Duodenal mucosa (tissue), 2 donors: ENCODE measurements around the gene UBLCP1.

Source experiments
- H3K27ac ChIP-seq: one replicate; pipeline ENCODE4 v1.7.0; 2013; ENCODE audit warnings: low read depth, low read length
- H3K27me3 ChIP-seq, 2 donors: one replicate each; pipeline ENCODE4 v1.7.0; 2013; ENCODE audit warnings: low read length in 2 of 2, control low read depth in 1 of 2; ENCODE audit not compliant: insufficient read depth in 2 of 2, control insufficient read depth in 1 of 2
- H3K36me3 ChIP-seq, 2 donors: one replicate each; pipeline ENCODE4 v1.7.0; 2013; ENCODE audit warnings: low read length in 2 of 2, control low read depth in 1 of 2; ENCODE audit not compliant: insufficient read depth in 2 of 2, control insufficient read depth in 1 of 2
- H3K4me1 ChIP-seq, 2 donors: one replicate each; pipeline ENCODE4 v1.7.0; 2013; ENCODE audit warnings: low read length in 2 of 2, control low read depth in 1 of 2; ENCODE audit not compliant: insufficient read depth in 2 of 2, control insufficient read depth in 1 of 2
- H3K4me3 ChIP-seq, 2 donors: one replicate each; pipeline ENCODE4 v1.7.0; 2013; ENCODE audit warnings: low read length in 2 of 2, low read depth in 1 of 2
- H3K9ac ChIP-seq, 2 donors: one replicate each; pipeline ENCODE4 v1.7.0; 2013; ENCODE audit warnings: low read length in 2 of 2, low read depth in 1 of 2
- H3K9me3 ChIP-seq, 2 donors: one replicate each; pipeline ENCODE4 v1.7.0; 2013; ENCODE audit warnings: low read length in 2 of 2, control low read depth in 1 of 2; ENCODE audit not compliant: control insufficient read depth in 1 of 2

UBLCP1 gene, protein sequence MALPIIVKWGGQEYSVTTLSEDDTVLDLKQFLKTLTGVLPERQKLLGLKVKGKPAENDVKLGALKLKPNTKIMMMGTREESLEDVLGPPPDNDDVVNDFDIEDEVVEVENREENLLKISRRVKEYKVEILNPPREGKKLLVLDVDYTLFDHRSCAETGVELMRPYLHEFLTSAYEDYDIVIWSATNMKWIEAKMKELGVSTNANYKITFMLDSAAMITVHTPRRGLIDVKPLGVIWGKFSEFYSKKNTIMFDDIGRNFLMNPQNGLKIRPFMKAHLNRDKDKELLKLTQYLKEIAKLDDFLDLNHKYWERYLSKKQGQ

DNA sequence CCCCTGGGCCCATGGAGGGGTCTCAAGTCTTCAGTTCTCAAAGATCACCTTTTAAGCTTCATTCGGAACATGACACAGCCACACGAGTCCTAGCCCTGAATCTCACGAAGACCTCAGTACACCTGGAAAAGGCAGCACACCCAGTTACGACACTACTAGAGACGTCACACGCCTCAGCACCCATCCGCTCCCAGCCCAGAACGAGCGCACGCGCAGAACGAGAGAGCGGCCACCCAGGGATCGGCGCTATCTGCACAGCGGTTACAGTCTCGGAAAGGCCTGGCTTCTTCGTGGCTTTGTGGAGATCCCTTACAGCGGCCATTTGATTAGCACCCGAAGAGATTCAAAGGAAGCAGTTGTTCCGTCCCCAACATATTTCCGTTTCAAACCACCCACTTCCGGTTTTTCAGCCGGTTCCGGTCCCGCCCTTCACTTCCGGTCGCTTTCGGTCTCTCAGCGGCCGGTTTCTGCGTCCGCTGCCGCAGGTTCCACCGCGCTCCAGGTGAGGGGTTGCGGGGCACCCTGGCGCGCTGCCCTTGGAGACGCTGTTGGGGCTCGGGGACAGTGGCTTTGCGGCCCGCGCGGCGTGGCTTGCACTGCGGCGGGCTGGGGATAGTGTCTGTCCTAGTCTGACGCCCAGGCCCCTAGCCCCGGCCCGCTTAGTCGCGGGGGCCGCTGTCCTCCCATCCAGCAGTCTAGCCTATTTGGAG lies at the start of gene UBLCP1:
Gene UBLCP1, plus strand, starts transcription at position 432 of the 710 bp plus-strand sequence. CDS start 5,626 bp downstream, outside the sequence.
- Histone ChIP-seq H3K9me3 (no peaks in the 10 kb centered on the region), H3K4me3 (peak within 1 kb of the TSS; percentile 97 to 98), H3K9ac (peak within 1 kb of the TSS; percentile 87 to 95), H3K36me3 (no peaks in the 10 kb centered on the region), H3K27me3 (no peaks in the 10 kb centered on the region), H3K27ac (peak within 1 kb of the TSS; percentile 85), H3K4me1 (peaks cover 9 to 15% of the 10 kb centered on the region in 2 donors)

DNA sequence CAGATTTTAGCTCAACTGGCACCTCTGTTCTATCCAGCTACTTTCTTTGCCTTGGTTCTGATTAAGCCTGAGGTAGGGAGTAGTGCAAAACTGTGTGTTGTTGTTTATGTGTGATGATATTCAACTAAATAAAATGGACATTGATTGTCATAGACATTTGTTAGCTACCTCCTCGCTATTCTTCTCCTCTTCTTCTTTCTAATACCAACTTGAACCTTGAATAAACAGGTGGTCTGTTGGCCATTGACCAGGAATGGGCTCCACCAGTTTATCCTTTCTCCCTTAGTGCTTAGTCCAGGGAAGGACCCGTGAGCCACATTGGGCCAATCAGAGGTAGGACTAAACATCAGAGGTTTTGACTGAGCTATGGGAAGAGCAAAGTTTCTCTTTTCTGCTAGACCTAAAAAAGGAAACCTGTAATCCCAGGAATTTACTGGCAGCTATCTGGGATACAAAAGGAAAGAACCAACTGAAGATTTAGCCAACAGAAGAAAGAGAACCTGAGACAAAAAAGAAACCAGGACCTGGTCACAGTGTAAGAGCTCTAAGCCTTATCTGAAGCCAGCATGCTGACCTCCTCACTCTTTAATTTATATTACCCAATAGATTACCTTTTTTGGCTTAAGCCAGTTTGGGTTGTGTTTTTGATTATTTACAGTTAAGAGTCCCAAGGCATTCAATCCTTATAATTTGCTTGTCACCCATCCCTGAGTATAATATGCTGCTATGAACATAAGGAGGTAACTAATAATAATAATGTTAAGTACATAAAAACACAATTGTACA lies 48.4 kb upstream of the UBLCP1 start:
- H3K4me1 ChIP-seq, result peaks cover 16 to 26% of the 10 kb centered on the region in 2 donors
- no peaks in the 10 kb centered on the region for H3K9me3 ChIP-seq
- no peak overlapping the region for H3K9ac ChIP-seq
- no peak overlapping the region for H3K4me3 ChIP-seq
- no peaks in the 10 kb centered on the region for H3K27me3 ChIP-seq
- no peaks in the 10 kb centered on the region for H3K36me3 ChIP-seq
- no peak overlapping the region for H3K27ac ChIP-seq

DNA sequence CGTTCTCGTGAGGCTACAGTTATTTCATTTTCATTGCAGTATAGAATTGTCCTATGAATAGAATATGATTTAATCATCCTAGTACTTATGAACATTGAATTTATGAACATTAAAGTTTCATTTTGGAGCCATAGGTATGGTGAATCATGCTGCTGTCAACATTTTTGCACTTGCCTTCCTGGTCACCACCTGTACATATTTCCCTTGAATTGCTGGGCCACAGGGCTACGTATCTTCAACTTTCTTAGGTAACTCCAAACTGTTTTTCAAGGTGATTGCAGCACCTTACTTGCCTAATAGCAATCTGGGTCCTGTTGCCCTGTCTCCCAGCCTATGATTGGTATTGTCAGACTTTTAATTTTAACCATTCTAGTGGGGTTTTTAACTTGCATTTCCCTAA lies 47.2 kb upstream of the UBLCP1 start:
- H3K27me3 ChIP-seq, result no peaks in the 10 kb centered on the region
- no peak overlapping the region for H3K4me3 ChIP-seq

DNA sequence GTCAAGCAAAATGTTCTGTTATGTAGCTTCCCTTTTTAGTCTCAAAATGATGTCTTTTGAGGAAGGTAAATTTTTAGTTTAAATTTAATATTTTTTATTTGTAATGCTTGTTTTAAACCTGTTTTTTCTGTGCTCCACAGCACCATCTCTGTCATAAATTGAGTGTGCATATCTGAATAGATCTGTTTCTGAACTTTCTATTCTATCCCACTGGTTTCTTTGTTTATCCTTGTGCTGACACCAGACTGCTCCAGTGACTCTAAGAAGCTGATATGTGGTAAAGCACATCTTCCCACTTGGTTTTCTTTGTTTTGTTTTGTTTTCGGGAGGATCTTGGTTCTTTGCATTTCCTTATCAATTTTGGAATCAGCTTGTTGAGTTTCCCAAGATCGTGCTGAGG lies 46.6 kb upstream of the UBLCP1 start:
- Histone ChIP-seq H3K4me1 (peaks cover under 1 to 9% of the 10 kb centered on the region in 2 donors), H3K4me3 (no peak overlapping the region), H3K9me3 (no peaks in the 10 kb centered on the region), H3K9ac (no peak overlapping the region), H3K27ac (no peak overlapping the region), H3K36me3 (no peaks in the 10 kb centered on the region), H3K27me3 (no peaks in the 10 kb centered on the region)

More for the DNA sequence above, 47.2 kb upstream of the UBLCP1 start:
- Histone ChIP-seq H3K27ac (no peak overlapping the region), H3K9me3 (no peaks in the 10 kb centered on the region), H3K4me1 (peaks cover 5 to 14% of the 10 kb centered on the region in 2 donors), H3K9ac (no peak overlapping the region), H3K36me3 (no peaks in the 10 kb centered on the region)

DNA sequence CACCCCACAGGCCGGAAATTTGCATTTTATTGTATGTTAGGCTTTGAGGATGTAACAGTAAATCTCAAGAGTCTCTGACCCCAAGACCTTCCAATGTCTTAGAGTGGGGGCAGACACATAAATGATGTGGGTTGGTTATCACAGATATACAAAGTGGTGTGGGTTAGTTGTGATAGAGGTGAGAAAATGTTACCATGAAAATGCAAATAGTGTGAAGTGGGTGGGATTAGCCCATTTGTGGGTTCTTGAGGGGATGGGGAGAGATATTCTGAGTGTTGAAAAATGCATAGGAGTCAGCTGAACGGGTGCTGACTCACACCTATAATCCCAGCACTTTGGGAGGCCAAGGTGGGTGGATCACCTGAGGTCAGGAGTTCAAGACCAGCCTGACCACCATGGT lies 45.9 kb upstream of the UBLCP1 start:
- Histone ChIP-seq H3K27me3 (no peaks in the 10 kb centered on the region), H3K27ac (no peak overlapping the region), H3K36me3 (no peaks in the 10 kb centered on the region), H3K4me1 (peaks cover 0 to under 1% of the 10 kb centered on the region in 2 donors), H3K4me3 (no peak overlapping the region), H3K9me3 (no peaks in the 10 kb centered on the region), H3K9ac (no peak overlapping the region)

DNA sequence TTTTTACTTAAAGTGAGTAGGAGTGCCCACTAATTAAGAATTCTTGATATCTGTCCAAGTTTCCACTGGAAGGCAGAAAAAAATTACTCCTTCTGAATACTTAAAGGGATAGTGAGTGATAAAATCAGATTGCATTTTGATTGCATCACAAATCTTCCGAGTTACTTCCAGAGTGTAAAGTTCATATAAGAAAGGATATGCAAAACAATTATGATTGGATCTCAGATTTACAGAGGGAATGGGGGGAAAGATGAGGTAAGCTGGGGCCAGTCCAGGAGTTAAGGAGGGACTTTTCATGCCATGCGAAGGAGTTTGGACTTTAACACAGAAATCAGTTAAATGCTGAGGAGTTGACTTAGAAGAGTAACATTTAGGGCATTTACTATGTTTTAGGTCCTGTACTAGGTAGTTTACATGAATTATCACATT lies 44.5 kb upstream of the UBLCP1 start:
- Histone ChIP-seq H3K9me3 (no peaks in the 10 kb centered on the region), H3K27ac (no peak overlapping the region), H3K27me3 (no peaks in the 10 kb centered on the region), H3K4me1 (no peaks in the 10 kb centered on the region), H3K4me3 (no peak overlapping the region), H3K36me3 (no peaks in the 10 kb centered on the region), H3K9ac (no peak overlapping the region)

DNA sequence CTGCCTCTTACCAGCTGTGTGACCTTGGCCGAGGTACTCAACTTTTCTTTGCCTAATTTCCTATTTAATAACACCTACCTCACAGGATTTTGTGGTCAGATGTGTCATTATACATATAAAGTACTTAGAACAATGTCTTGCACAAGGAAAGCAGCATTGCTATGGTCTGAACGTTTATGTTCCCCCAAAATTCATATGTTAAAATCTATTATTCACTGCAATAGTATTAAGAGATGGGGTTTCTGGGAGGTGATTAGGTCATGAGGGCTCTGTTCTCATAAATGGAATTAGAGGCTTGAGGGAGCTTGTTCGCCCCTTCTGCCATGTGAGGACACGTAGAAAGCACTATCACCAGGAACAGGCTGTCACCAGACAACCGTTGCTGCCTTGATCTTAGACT lies 42.9 kb upstream of the UBLCP1 start:
- Histone ChIP-seq H3K27me3 (no peaks in the 10 kb centered on the region), H3K36me3 (no peaks in the 10 kb centered on the region), H3K4me3 (no peak overlapping the region), H3K9ac (no peak overlapping the region), H3K27ac (no peak overlapping the region), H3K9me3 (no peaks in the 10 kb centered on the region), H3K4me1 (no peaks in the 10 kb centered on the region)

DNA sequence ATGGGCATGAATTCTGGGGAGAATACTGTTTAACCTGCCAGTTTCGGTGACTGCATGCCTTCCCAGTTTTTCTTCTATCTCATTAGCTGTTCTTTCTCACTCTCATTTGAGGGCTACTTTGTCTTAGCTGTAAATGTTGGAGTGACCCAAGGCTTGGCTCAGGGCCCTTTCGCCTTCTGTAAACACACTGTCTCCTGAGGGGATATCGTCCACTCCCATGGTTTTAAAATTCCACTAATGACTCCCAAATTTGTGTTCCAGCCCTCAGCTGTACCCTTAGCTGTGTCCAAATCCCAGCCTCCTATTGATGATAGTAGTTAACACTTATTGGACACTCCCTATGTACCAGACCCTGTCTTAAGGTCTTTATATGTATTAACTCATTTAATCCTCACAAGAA lies 39.6 kb upstream of the UBLCP1 start:
- H3K27ac ChIP-seq, result no peak overlapping the region
- H3K4me3 ChIP-seq, result no peak overlapping the region
- H3K9me3 ChIP-seq, result no peaks in the 10 kb centered on the region
- H3K27me3 ChIP-seq, result no peaks in the 10 kb centered on the region
- no peaks in the 10 kb centered on the region for H3K36me3 ChIP-seq
- no peaks in the 10 kb centered on the region for H3K4me1 ChIP-seq
- no peak overlapping the region for H3K9ac ChIP-seq

DNA sequence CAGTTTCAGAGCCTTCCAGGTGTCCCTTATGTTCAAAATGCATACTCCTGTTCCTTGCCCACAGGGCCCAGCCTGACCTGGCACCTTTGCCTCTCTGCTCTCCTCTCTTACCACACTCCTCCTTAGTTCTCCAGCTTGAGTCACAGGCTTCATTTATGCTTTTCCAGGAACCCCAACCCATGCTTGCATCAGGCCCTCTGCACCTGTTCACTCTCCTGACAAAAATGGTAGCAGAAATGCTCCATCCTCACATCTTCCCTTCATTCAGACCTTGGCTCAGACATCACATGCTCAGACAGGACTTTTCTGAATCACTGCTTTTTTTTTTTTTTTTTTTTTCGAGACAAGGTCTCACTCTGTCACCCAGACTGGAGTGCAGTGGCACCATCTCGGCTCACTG lies 38.6 kb upstream of the UBLCP1 start:
- Histone ChIP-seq H3K36me3 (no peaks in the 10 kb centered on the region), H3K27me3 (no peaks in the 10 kb centered on the region), H3K4me3 (no peak overlapping the region), H3K9me3 (no peaks in the 10 kb centered on the region), H3K27ac (no peak overlapping the region), H3K4me1 (no peaks in the 10 kb centered on the region), H3K9ac (no peak overlapping the region)

DNA sequence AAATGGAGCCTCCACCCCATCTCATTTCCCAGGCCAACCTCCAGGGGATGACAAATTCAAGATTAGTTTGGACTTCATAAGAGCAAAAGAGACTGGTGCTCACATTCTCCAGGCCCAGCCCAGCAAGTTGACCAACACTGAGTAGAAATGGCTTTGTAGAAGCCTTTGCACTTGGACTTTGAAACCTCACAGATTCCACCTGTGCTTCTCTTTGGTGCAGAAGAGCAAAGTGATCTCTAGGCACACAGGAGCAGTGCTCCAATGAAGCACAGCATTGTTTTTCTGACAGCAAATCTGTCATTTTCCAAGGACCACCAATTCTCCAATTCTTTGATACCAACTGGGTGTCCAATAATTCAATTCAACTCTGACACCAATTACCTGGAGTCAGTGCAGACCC lies 36.6 kb upstream of the UBLCP1 start:
- Histone ChIP-seq H3K4me1 (no peaks in the 10 kb centered on the region), H3K9ac (no peak overlapping the region)

More for the DNA sequence above, 36.6 kb upstream of the UBLCP1 start:
- Histone ChIP-seq H3K4me3 (no peak overlapping the region), H3K9me3 (no peaks in the 10 kb centered on the region), H3K27me3 (no peaks in the 10 kb centered on the region), H3K36me3 (no peaks in the 10 kb centered on the region), H3K27ac (no peak overlapping the region)
